ENCODE data around the gene WDR90.

Gene WDR90

DNA sequence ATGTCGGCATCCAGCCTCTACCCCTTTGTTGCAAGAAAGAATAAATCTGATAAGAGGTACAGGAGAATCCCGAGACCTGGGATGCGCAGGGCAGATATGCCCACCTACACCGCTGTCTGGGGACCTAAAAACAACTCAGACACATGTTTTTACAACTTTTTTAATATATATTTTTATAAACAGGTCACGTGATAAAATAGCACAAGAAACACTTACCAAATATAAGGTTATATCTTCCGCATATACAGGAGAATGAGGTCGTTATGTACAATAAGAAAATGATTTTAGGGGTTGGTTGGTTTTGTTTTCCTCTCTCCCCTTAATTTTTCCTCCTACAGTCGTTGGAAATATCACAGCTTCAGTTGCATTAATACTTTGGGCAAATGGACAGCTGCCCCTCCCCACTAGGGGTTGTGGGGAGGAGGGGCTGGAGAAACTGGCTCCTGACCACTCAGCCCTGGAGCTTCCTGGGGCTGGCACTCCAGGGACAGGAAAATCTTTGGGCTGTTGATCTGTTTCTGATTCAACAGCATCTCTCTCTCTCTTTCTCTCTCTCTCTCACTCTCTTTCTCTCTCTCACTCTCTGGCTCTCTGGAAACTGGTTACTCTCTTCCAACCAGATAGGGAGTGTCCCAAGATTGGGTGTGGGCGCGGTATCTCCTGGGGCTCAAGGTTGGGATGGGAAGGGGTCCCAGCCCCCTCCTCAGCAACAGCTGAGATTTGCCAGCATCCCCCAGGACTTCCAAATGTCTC, 43.4 kb downstream of the WDR90 start:
- DNase-seq, result no peak

DNA sequence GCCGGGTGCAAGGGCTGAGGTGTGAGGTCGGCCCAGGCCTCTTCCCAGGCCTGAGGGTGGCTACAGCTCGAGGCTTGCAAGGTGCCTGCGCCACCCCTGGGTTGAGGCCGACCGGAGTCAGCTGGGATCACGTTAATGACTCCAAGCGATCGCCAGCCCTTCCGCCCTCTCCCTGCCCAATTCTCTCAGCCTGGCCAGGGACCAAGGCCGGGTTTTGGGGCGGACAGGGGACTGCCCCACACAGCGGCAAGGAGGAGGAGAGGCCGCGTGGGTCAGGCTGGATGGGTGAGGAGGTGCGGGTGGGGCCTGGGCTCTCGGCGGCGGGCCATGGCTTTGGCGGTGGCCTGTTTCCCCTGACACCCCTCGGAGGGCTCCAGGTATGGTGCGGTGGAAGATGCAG, 44.2 kb downstream of the WDR90 start:
- no peak for DNase-seq

DNA sequence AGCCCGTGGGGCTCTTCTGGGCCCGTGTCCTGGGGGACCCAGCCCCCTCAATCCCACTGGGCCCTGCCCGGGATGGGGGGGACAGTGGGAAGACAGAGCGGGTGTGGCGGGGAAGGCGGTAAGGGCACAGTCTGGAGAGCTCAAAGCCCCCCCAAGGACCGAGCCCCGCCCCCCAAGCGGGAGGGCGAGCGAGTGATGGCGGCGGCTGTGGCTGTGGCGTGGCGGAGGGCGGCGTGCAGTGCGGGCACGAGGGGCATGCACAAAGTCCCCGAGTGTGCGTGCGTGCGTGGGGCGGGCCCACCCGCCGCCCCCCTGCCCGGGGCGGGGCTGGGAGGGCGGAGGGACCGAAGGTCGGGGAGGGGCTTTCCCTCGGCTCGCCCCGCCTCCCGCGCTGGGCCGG, 44.6 kb downstream of the WDR90 start:
- no peak for DNase-seq

DNA sequence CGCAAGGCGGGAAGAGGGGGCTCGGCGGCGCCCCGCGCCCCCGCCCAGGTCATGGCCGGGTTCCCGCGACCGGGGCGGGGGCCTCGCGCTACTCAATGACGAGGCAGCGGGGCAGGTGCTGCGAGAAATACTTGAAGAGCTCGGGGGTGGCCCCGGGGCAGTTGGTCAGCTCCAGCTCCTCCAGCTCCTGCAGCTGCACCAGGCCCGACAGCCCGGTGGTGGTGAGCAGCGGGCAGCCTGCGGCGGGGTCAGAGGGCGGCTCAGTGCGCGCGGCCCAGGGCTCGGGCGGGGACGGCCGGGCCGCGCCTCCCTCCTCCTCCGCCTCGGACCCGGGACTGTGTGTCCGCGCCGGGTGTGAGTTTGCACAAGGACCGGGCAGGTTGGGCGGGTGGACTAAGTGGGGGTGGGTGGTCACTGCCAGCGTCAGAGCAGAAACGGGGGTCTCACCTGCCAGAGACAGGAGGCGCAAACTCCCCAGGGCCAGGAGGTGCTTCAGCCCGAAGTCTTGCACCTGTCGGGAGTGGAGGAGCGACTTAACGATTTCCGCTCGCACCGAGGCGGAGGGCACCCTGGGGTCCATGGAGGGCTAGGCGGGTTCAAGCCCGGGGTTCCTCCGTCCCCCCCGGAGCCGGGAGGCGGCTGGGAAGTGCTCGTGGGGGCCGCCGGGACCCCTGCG, 45.2 kb downstream of the WDR90 start:
- DNase-seq, result no peak

DNA sequence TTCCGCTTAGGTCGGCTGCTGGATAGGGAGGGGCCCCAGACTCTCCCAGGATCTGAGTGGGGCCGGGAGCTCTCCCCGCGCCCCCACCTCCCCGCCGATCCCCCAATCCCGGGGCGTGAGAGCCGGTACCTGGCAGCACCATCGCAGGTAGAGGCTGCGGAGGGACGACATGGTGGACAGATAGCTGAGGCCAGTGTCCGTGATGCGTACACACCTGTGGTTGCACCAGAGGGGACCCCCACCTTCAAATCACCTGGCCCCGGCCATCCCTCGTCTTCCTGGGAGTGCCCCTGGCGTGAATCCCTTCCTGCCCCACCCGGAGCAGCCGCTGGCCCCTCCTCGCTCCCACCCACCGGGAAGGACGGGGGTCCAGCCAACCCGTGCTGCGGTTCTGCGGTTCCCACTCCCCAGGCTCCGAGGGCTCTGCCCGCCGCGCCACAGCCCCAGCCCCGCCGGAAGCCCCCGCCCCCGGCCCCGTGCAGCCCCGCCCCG, 45.7 kb downstream of the WDR90 start:
- no peak for DNase-seq

DNA sequence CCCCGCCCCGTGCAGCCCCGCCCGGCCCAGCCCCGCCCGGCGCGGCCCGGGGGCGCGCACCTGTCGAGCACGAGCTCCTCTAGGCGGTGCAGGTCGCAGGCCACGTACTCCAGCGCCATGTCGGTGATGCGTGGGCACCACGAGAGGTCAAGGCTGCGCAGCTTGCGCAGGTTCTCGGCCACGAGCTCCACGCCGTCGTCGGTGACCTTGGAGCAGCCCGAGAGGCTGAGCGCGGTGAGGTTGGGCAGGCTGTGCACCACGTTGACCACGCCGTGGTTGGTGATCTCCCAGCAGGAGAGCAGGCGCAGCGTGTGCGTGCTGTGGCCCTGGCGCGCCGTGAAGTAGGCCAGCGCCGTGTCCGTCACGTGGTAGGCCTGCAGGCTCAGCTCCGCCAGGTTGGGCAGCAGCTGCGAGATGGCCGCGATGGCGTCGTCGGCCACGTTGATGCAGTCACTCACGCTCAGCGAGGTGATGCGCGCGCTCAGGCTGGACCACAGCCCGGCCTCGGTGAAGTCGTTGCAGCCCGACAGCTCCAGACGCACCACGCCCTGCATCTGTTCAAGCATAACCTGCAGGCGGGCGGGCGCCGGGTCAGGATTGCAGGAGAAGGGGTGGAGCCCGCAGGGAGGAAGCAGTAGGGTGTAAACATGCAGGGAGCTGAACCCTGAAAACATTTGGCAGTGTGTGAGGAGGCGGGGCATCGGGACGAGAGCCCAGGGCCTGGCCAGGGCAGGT, 46.4 kb downstream of the WDR90 start:
- DNase-seq, result peak; percentile 79

DNA sequence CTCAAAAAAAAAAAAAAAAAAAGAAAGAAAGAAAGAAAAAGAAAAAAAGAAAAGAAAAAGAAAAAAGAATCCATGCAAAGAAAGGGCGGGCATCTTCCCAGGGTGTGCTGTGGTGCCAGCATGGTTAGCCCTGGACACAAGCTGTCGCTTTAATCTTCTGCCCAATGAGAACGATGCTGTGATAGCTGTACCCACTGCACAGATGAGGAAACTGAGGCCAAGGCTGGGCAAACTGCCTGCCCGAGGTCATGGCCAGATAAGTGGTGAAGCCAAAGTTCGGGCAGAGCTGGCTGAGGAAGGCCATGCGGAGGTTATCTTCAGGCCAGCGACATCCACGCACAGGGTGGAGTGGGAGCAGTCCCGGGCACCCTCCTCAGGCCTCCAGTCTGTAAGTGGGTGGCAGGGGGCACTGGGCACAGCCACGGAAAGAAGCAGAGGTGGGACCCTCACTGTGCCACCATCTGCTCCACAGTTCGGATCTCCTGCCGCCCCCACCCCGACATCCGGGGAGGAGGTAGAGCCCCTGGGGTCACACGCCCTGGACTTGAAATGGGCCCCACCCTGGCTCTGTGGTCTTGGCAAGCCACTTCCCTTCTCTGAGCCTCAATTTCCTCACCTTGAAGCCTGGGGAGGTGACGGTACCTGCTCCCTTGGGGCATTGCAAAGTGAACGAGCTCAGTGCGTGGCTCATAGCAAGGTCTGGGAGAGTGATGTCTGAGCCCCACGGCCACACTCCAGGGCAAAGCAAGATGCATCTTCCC, 49.9 kb downstream of the WDR90 start:
- DNase-seq, result no peak

DNA sequence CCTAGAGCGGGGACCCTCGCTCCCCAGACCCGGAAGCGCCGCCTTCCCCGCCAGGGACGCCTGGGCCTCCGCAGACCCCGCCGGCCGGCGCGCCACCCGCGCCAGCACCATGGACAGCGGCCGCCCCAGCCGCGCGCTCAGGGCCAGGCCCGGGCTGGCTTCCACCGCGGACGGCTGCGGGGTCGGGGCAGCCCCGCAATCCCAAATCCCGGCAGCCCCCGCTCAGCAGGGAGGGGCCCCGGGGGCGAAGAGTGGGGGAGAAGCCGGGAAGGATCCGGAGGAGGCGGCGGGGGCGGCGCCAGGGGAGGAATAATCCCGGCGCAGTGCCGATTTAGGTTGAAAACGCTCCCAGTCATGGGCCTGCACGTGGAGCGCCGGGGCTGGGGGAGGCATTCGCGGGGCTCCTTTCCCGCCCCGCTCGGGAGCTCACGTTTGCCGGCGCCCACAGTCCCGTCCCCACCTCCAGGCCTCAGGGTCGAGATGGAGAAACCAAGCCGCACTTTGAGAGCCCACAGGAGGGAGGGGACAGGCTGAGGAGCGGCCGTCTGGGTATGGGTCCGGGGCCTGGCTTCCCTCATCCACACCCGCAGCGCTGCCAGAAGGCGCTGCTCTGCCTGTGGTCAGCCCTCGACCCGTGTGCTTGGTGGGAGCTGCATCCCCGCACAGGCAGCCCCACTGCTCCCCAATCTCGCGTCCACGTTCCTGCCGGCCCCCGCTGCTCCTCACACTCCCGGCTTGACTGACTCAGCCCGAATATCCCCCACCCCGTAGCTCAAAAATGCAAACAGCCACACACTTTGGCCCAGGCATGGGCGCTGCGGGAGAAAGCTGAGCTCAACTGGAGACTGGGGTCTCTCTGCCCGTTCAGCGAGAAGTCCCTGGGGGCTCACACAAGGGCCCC, 51.8 kb downstream of the WDR90 start:
- no peak for DNase-seq

DNA sequence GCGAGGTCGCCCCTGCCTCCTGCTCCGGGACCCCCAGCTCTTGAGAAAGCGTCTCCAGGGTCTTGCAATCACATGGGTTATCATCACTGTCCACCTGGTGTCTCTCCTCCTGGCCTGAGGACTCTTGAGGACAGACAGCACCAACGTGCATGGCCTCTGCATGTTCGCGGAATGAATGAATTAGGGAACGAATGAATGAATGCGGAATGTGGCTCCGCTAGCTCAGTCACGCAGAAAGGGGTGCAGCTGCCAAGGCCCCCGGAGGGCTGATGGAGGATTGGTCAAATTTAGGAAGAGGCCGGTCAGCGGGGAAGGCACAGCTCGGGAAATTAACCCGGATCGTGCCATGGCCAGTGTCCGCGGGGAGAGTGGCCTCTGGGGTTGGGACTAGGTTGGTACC, 53.2 kb downstream of the WDR90 start:
- DNase-seq, result no peak

DNA sequence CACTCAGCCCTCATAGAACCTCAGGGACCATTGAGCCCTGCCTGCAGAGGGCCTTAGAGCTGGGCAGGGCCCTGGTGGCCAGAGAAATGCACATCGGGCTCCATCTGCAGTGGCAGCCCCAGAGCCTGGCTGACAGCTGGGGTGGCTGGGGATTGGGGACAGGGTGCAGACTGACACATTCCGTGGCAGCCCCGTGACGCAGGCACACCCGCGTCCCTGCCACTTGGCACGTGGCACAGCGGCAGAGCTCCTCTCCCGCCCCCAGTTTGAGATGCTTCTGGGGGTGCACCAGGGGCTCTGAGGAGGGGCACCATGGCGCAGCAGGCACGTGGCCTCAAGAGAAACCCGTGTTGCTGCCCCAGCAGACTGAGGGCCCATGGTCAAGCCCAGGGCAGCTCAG, 54.2 kb downstream of the WDR90 start:
- no peak for DNase-seq

DNA sequence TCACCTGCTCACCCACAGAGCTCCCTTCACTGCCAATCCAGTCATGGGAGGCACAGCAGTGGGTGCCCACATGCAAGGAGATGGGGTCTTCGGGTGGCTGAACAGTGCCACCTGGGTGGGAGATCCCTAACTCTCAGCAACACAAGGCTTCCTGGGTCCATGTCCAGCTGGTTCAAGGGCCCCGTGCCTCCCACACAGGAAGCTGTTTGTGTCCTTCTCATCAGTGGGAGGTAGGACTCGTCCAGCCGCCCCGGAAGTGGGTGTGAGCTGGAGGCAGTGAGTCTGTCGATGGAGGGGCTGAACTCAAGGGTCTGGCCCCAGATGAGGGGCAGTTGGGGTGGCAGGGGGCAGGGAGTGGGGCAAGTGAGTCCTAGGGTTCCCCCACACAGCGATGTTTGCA, 54.9 kb downstream of the WDR90 start:
- no peak for DNase-seq

DNA sequence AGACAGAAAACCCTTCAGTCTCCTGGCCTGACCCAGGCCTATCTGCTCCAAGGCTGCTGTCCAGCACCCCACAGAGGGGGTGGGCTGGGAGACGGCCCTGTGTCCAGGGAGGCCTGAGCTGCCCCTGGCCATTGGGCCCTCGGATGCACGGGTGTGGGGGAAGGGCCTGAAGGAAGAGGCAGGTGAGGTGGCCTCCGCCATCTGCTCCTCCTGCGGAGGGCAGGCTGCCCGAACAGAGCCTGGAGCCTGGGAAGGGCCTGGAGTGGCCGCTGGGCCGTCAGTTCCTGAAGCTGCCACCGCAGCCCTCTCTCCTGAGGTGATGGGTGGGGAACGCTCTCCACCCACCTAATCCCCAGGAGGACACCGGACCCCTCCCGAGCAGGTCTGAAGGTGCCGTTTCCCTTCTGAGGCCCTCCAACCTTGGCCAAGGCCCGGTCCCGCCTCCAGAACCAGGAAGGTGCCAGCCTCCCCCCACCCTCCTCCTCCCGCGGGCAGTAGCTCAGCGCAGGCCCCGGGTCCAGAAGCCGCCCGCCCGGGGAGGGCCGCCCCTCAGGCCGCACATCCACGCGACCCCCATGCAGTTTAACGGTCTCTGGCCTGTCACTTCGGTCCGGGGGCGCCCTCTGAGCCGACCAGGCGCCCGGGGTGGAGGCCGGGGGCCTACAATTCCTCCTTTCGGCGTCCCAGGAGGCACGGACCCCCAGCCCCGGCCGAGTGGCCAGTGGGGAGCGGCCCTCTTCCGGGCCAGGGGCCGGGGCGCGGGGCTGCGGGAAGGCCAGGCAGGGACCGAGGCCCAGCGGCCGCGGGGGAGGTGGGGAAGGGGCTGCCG, 55.6 kb downstream of the WDR90 start:
- DNase-seq, result no peak

DNA sequence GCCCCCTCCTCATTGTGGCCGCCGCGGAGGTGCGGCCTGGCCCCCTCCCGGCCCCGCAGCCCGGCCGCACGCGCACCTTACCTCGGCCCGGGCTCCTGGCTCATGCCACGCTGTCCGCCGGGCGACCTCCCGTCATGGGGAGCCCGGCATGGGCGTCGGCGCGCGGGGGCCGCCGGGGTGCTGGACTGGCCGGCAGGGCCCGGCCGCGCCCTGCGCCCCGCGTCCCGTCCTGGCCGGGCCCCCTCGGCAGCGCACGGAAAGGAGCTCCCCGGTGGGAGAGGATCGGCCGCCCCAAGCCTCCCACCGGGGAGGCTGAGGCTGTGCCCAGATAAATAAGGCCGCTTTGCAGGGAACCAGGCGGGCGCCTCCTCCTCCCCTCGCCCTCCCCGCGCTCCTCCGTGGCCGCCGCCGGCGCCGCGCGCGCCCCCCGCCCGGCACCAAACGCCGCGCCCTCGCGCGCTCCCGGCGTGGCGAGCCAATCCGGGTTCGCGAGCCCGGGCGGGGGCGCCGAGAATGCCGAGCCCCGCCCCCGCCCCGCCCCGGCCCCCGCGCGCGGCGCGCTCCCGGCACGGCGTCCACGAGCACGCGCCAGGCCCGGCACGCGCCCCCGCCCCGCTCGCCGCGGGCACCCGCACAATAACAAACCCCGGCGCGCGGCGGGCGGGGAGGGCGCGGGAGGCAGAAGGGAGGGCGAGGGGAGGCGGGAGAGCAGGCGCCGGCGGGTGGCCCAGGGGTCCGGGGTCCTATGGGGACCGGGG, 56.4 kb downstream of the WDR90 start, which contains the start of gene FBXL16:
TSS of gene FBXL16 (minus strand) at position 371 of the 758 bp plus-strand sequence. CDS start 8,396 bp downstream, outside the sequence.
- DNase-seq, result no peak

DNA sequence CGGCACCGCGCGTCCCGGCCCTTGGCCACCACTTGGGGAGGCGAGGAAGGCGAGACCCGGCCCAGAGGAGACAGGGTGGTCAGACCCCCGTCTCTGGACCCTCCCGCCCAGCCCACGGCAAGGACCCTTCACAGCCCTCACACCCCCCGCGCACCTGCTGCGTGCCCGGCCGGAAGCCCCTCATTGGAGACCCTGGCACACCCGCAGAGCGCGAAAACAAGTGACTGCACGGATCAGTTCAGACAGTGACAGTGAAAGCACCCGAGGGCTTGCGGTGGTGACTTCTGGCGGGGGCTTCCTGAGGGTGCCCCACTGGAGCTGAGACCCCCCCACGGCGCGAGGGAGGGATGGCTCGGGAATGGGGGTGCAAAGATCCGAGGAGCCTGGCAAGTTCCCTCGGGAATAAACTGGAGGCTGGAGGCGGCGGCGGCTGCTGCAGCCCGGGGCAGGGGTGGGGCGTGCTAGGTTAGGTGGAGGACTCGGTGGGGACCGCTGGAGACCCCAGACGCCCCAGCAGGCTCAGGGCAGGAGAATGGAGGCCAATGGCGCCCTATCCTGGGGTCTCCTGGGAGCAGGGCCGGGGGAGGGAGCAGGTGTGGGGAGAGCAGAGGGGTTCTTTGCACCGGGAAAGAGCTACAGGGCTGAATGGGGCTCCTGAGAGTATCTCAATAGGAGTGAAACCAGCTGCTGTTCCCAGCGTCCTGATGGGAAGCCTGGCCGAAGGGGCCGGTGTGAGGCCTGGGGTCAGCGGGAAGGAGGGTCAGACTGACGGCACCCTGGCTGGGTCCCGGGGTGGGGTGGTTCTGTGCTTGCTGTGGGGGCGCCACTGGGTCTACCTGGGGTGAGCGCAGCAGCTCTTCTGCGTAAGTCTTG, 57.3 kb downstream of the WDR90 start:
- DNase-seq, result no peak

DNA sequence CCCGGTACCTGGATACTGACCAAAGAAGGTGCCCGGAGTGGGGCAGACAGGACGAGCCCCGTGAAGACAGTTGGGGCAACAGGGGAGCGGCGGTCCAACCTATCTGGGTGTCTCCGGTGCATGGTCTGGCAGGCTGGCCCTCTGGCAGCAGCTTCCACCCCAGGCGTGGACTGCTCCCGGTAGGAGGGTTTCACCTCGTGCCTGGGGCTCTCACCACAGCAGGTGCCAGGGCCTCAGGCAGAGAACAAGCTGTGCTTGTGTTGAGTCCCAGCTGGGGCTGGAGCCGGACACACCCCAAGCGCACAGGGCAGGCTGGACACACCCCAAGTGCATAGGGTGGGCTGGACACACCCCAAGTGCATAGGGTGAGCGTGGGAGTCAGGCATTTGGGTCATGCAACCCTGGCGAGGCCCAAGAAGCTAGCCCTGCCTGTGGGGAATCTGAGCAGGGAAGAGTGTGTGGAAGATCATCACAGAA, 57.9 kb downstream of the WDR90 start:
- no peak for DNase-seq

DNA sequence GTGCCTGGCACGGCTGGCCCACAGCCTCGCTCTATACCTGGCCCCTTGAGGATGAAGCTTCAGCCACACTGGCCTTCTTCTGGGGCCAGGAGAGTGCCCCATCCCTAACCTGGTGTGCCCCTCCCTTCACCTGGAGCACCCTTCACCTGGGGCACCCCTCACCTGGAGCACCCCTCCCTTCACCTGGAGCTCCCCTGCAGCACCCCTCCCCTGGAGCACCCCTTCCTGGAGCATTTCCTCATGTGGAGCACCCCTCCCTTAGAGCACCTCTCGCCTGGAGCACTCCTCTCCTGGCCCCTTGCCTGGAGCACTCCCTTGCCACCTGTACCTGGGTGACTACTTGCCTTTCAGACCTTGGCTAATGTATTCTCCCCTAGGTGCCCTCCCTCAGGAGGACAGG, 58.9 kb downstream of the WDR90 start:
- DNase-seq, result no peak

DNA sequence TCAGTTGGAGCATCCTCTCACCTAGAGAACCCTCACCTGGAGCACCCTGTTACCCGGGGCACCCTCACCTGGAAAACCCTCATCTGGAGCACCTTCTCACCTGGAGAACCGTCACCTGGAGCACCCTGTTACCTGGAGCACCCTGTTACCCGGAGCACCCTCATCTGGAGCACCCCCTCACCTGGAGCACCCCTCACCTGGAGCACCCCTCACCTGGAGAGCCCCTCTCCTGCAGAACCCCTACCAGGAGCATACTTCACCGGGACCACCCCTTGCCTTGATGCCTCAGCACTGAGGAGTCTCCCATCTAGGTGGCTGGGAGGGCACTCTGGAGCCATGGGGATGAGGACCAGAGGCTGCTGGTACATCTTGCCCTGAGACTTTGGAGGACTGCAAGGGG, 59.8 kb downstream of the WDR90 start:
- DNase-seq, result no peak

DNA sequence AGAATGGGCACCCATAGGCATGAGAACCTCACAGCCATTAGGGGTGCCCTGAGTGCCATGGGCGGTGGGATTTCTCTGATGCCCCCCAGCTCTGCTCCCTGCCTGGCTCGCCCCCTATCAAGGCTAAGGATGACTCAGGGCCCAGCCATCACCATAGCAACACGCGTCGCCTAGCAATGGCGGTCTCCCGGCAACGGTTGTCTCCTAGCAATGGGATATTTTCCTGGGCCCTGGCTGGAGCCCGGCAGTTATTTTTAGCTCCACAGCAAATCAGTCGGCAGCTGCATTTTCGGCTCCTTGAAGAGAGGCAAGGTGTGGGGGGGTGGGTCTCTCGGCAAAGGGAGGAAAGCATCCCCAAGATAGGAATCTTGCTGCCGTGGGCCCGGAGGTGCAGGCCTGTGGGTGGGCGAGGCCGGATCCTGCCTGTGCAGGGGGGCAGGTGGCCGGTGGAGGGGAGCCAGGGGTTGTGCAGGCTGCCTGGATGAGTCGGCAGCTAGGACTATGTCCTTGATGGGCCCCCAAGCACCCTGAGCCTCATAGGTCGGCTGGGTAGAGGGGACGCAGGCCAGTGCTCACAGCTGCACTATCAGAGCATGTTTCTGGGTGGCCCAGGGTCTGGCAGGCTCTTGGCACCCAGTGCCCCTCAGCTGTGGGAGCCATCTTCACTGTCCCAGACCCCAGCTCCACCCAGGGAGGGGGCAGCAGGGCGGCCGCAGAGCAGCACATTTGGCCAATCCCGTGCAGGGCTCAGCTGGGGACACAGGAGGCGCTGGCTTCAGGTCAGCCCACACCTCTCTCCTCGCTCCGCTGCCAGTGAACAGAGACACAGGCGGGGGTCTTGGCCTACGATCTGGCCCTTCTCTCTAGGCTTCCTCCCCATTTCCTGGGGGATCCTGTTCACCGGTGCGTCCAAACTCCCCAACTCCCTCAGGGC, 60.7 kb downstream of the WDR90 start:
- DNase-seq, result peak; percentile 44
